Type B pancreatic cell (in vitro differentiated cells): ENCODE data around the gene STOML1. TPM values are rescaled to one million over a fixed set of nuclear protein-coding genes. Genes with fewer than 3 reads are reported as not detected.
A peak's percentile ranks its signal among the peaks of the same experiment; 100 is the strongest.
"Not testable (repeated sequence)": the region's sequence is repeated elsewhere in the genome, so short reads cannot be mapped to it uniquely, and the experiment has no call there.

Experiments used
- DNase-seq: peaks from one replicate; pipeline ENCODE4 v3.0.0; 2021; ENCODE audit warnings: mixed read lengths; ENCODE audit not compliant: unreplicated experiment; ENCODE audit errors: extremely low spot score
- H3K27ac Mint-ChIP-seq: 2 replicates; pipeline ENCODE4 v1.8.0; 2021; ENCODE audit warnings: mild to moderate bottlenecking, mixed read lengths
- H3K27me3 Mint-ChIP-seq: 2 replicates; pipeline ENCODE4 v1.8.0; 2021; ENCODE audit warnings: mixed read lengths
- H3K36me3 Mint-ChIP-seq: 2 replicates; pipeline ENCODE4 v1.8.0; 2021; ENCODE audit warnings: mixed read lengths
- H3K4me1 Mint-ChIP-seq: one replicate; pipeline ENCODE4 v1.8.0; 2021; ENCODE audit warnings: mixed read lengths; ENCODE audit not compliant: unreplicated experiment
- H3K4me3 Mint-ChIP-seq: 2 replicates; pipeline ENCODE4 v1.8.0; 2021; ENCODE audit warnings: mild to moderate bottlenecking, mixed read lengths
- H3K9me3 Mint-ChIP-seq: 2 replicates; pipeline ENCODE4 v1.8.0; 2021; ENCODE audit warnings: mixed read lengths
- CTCF ChIP-seq: fragments of 200-600 bp; sonication (generic); conservative IDR thresholded peaks from 2 replicates; pipeline ENCODE4 v1.5.0; 2021; ENCODE audit warnings: antibody characterized with exemption, mild to moderate bottlenecking
- total RNA-seq: library from RNA; stranded (reverse); gene quantifications from 2 replicates; pipeline ENCODE4 v1.2.1, GENCODE V29; 2021; ENCODE audit warnings: low replicate concordance

The STOML1 gene
- total RNA-seq, 1 donor from 2014 or later = 10.4 TPM

- H3K9me3 Mint-ChIP-seq = no peaks in the 10 kb centered on the region
- H3K27ac Mint-ChIP-seq = no peak overlapping the region
- H3K4me3 Mint-ChIP-seq = no peak overlapping the region
- no peaks in the 10 kb centered on the region for H3K27me3 Mint-ChIP-seq
- H3K36me3 Mint-ChIP-seq = no peaks in the 10 kb centered on the region
- no peak for TF ChIP-seq CTCF
- no peak for DNase-seq
- H3K4me1 Mint-ChIP-seq = peaks cover 33% of the 10 kb centered on the region
These were observed 51.1 kb downstream of the STOML1 start for GRCh38 chr15:73941044-73941443.

DNA sequence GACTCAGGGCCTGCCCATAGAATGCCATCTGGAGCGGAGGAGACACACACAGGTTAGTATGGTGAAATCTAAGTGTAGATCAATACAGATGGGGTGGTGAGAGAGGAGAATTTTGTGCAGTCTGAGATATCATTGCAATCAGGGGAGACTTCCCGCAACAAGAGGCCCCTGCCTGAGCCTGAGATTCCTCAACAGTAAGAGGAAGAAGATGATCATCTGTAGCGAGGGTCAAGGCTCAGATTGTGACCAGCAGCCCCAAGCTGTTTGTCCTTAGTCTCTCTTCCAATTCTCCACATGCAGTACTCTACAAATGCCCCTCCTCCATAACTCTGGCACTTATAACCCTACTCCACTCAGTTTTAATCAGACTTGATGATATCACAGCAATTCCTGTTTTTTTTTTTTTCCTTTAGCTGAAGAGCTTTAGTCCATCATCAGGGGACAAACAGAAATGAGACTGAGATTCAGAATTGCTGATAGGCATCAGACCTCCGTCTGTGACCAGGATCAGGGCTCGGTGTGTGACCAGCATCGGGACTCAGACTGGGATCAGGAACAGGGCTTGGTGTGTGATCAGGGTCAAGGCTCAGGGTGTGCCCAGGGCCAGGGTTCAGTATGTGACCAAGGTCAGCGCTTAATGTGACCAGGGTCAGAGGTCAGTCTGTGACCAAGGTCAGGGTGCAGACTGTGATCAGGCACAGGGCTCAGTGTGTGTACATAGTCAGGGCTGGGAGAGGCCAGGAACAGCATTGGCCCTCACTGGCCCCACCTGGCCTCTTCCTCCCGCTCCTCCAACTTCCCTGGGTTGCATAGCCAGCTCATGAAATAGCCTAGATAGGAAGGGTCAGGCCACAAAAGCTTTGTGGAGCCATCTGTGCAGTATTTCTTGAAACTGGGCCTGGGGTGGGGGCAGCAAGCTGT, 51.8 kb downstream of the STOML1 start:
- Mint-ChIP-seq H3K4me1 (peaks cover 36% of the 10 kb centered on the region), H3K27ac (peak overlapping the region; percentile 2), H3K4me3 (no peak overlapping the region), H3K36me3 (no peaks in the 10 kb centered on the region), H3K27me3 (no peaks in the 10 kb centered on the region), H3K9me3 (no peaks in the 10 kb centered on the region)
- TF ChIP-seq CTCF = no peak
- DNase-seq = no peak

DNA sequence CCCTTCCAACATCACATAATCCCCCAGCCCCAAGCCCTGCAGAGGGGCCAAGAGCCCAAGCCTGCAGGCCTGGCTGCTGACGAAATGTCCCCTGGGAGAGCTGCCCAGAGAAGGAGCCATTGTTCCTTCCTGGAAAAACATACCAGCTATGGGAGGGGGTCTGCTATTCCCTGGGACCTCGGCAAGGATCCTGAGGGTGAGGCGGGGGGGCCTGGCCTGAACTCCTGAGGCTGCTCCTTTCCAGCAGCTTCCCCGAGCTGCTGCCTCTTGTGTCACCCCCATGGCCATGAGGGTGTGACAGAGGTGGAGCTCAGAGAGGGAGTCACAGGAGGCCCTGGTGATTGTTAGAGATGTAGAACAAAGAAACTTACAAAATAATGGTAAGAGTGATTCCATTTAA, 53.0 kb downstream of the STOML1 start:
- Mint-ChIP-seq H3K27ac (peak overlapping the region; percentile 27), H3K9me3 (no peaks in the 10 kb centered on the region), H3K4me3 (no peak overlapping the region)

DNA sequence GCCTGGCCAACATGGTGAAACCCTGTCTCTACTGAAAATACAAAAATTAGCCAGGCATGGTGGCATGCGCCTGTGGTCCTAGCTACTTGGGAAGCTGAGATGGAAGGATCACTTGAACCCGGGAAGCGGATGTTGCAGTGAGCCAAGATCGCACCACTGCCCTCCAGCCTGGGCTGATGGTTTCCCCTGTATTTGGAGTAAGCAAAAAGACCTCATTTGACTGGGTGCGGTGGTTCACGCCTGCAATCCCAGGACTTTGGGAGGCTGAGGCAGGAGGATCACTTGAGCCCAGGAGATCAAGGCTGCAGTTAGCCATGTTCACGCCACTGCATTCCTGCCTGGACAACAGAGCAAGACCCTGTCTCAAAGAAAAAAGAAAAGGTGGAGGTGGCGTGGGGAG, 53.6 kb downstream of the STOML1 start:
- not testable (repeated sequence) for H3K27ac Mint-ChIP-seq

More for the DNA sequence above, 53.0 kb downstream of the STOML1 start:
- DNase-seq = no peak
- peaks cover 39% of the 10 kb centered on the region for H3K4me1 Mint-ChIP-seq
- no peaks in the 10 kb centered on the region for H3K36me3 Mint-ChIP-seq
- no peaks in the 10 kb centered on the region for H3K27me3 Mint-ChIP-seq
- no peak for TF ChIP-seq CTCF

DNA sequence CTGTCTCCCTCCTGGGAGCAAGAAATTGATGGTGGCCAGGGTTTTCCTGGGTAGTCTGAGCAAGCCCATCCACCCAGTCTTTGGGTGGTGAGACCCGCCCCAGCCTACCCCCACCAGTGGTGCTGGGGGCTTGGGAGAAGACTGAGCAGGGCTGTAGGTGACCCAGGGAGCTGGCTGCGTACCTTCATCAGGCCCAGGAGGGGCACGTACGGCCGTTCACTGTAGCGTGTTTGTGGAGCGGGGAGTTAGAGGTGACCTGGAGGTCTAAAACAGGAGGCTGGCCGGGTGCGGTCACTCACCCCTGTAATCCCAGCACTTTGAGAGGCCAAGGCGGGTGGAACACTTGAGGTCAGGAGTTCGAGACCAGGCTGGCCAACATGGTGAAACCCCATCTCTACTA, 54.4 kb downstream of the STOML1 start:
- Mint-ChIP-seq H3K4me1 (peaks cover 39% of the 10 kb centered on the region), H3K27ac (no peak overlapping the region), H3K27me3 (no peaks in the 10 kb centered on the region), H3K4me3 (no peak overlapping the region), H3K36me3 (no peaks in the 10 kb centered on the region), H3K9me3 (no peaks in the 10 kb centered on the region)
- DNase-seq = no peak
- TF ChIP-seq CTCF = no peak

More for the DNA sequence above, 53.6 kb downstream of the STOML1 start:
- H3K4me3 Mint-ChIP-seq, DNase-seq, H3K9me3 Mint-ChIP-seq, H3K36me3 Mint-ChIP-seq, H3K27me3 Mint-ChIP-seq: not testable (repeated sequence)
- peaks cover 39% of the 10 kb centered on the region for H3K4me1 Mint-ChIP-seq

DNA sequence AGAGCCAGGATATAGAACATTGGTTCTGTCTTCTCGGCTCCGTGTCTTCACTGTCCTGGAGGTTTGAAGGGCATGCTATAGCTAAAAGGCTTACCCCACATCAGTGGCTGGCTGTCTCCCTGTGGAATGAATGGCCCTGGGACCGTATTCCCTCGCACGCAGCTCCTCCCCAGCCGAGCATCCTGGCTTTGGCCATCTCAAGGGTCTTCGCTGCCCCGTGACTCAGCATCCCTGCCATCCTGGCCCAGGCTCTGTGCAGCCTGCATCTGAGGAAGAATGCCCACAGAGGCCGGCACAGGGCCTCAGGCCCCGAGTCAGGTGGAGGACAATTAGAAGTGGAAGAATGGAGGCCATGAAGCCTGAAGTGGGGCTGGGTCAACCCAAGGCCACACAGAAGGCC, 54.8 kb downstream of the STOML1 start:
- peaks cover 39% of the 10 kb centered on the region for H3K4me1 Mint-ChIP-seq
- DNase-seq = no peak
- H3K27ac Mint-ChIP-seq = no peak overlapping the region
- H3K9me3 Mint-ChIP-seq = no peaks in the 10 kb centered on the region
- H3K27me3 Mint-ChIP-seq = no peaks in the 10 kb centered on the region
- TF ChIP-seq CTCF = no peak
- no peaks in the 10 kb centered on the region for H3K36me3 Mint-ChIP-seq
- no peak overlapping the region for H3K4me3 Mint-ChIP-seq
